HFFc6 (cell line): Measurements from ENCODE around the gene CNOT8. TPM values are rescaled to one million over a fixed set of nuclear protein-coding genes. Genes with fewer than 3 reads are reported as not detected.
"Not testable (repeated sequence)": the region's sequence is repeated elsewhere in the genome, so short reads cannot be mapped to it uniquely, and the experiment has no call there.

Experiments used
- DNase-seq: peaks from one replicate; pipeline ENCODE4 v3.0.0-alpha.2; 2018
- H3K27ac Mint-ChIP-seq: 2 replicates; pipeline ENCODE4 v1.8.0; 2020; ENCODE audit warnings: mild to moderate bottlenecking, mixed read lengths
- H3K27me3 Mint-ChIP-seq: 2 replicates; pipeline ENCODE4 v1.8.0; 2021; ENCODE audit warnings: mild to moderate bottlenecking, moderate library complexity, mixed read lengths; ENCODE audit not compliant: insufficient read depth
- H3K36me3 Mint-ChIP-seq: 2 replicates; pipeline ENCODE4 v1.8.0; 2021; ENCODE audit warnings: low read depth, mixed read lengths
- H3K4me1 Mint-ChIP-seq: 2 replicates; pipeline ENCODE4 v1.8.0; 2020; ENCODE audit warnings: low read depth, mixed read lengths
- H3K4me3 Mint-ChIP-seq: 2 replicates; pipeline ENCODE4 v1.8.0; 2020; ENCODE audit warnings: mild to moderate bottlenecking, moderate library complexity, mixed read lengths
- H3K9me3 Mint-ChIP-seq: 2 replicates; pipeline ENCODE4 v1.8.0; 2020; ENCODE audit warnings: mild to moderate bottlenecking, mixed read lengths
- CTCF ChIP-seq: fragments of 200-600 bp; sonication (generic); IDR thresholded peaks from 2 replicates; pipeline ENCODE4 v1.5.0; 2021; ENCODE audit warnings: antibody characterized with exemption, mild to moderate bottlenecking
- total RNA-seq, 6 experiments: library from RNA; stranded (reverse); fragmentation: NEBNext Ultra II Directional; extraction: Animal tissue kit (Norgen Biotek cat#: 25700); gene quantifications; 2 replicates in 1 of 6; 3 replicates in 5 of 6; pipeline ENCODE4 v1.2.3, GENCODE V29; 2021

CNOT8 gene
- total RNA-seq, 6 experiments from 2014 or later = 29.5 to 38.6 (median 30.8) TPM

GRCh38 chr5:154898210-154898609, 39.8 kb downstream of the CNOT8 start:
- H3K4me1 Mint-ChIP-seq = peaks cover 9% of the 10 kb centered on the region; the same call in 1 of the 2 replicates

GRCh38 chr5:154899151-154899816, 40.9 kb downstream of the CNOT8 start:
- Mint-ChIP-seq H3K4me3 (no peak overlapping the region), H3K9me3 (no peaks in the 10 kb centered on the region), H3K27me3 (no peaks in the 10 kb centered on the region; the same call in 1 of the 2 replicates), H3K27ac (no peak overlapping the region), H3K36me3 (peaks cover 16% of the 10 kb centered on the region), H3K4me1 (peaks cover 9% of the 10 kb centered on the region; the same call in 1 of the 2 replicates)
- no peak for DNase-seq
- no peak for TF ChIP-seq CTCF

More at GRCh38 chr5:154898210-154898609, 39.8 kb downstream of the CNOT8 start:
- TF ChIP-seq CTCF = no peak
- Mint-ChIP-seq H3K27me3 (no peaks in the 10 kb centered on the region; the same call in none of the 2 replicates), H3K27ac (no peak overlapping the region), H3K9me3 (no peaks in the 10 kb centered on the region), H3K36me3 (peaks cover 16% of the 10 kb centered on the region), H3K4me3 (no peak overlapping the region)
- DNase-seq = no peak

- no peak for TF ChIP-seq CTCF
- Mint-ChIP-seq H3K4me3 (no peak overlapping the region), H3K27ac (peak overlapping the region; percentile 33; the same call in 1 of the 2 replicates), H3K36me3 (peaks cover 22% of the 10 kb centered on the region), H3K4me1 (peaks cover 9% of the 10 kb centered on the region; the same call in 1 of the 2 replicates), H3K9me3 (no peaks in the 10 kb centered on the region), H3K27me3 (no peaks in the 10 kb centered on the region)
- no peak for DNase-seq
Observed at GRCh38 chr5:154900066-154900465, 41.6 kb downstream of the CNOT8 start.

- Mint-ChIP-seq H3K4me1 (peaks cover 9% of the 10 kb centered on the region; the same call in 1 of the 2 replicates), H3K36me3 (peaks cover 22% of the 10 kb centered on the region), H3K27me3 (no peaks in the 10 kb centered on the region), H3K4me3 (no peak overlapping the region), H3K27ac (no peak overlapping the region), H3K9me3 (no peaks in the 10 kb centered on the region)
- TF ChIP-seq CTCF = no peak
- no peak for DNase-seq
Observed at GRCh38 chr5:154901276-154901675, 42.8 kb downstream of the CNOT8 start.

GRCh38 chr5:154901913-154902312, 43.5 kb downstream of the CNOT8 start:
- no peak overlapping the region for H3K27ac Mint-ChIP-seq
- H3K9me3 Mint-ChIP-seq = no peaks in the 10 kb centered on the region
- no peak overlapping the region for H3K4me3 Mint-ChIP-seq
- peaks cover 22% of the 10 kb centered on the region for H3K36me3 Mint-ChIP-seq
- no peak for TF ChIP-seq CTCF
- peaks cover 9% of the 10 kb centered on the region; the same call in 1 of the 2 replicates for H3K4me1 Mint-ChIP-seq
- no peak for DNase-seq
- no peaks in the 10 kb centered on the region for H3K27me3 Mint-ChIP-seq

- not testable (repeated sequence) for H3K9me3 Mint-ChIP-seq, H3K4me1 Mint-ChIP-seq, H3K4me3 Mint-ChIP-seq, H3K27ac Mint-ChIP-seq, DNase-seq, H3K27me3 Mint-ChIP-seq
- peaks cover 28% of the 10 kb centered on the region for H3K36me3 Mint-ChIP-seq
Observed at GRCh38 chr5:154905601-154906000, 47.2 kb downstream of the CNOT8 start.
